GM12873 (cell line): Measurements from ENCODE around the gene AKAP14.

Experiments used
- CTCF ChIP-seq: IDR thresholded peaks from 2 replicates; pipeline ENCODE4 v1.5.1; 2012; ENCODE audit warnings: low read depth, mild to moderate bottlenecking, moderate library complexity, low read length, control low read depth; ENCODE audit not compliant: insufficient read depth; ENCODE audit errors: missing control alignments

The AKAP14 gene

GRCh38 chrX:119895843-119896326 is at the start of gene AKAP14:
Gene AKAP14, plus strand, starts transcription at chrX:119895893. Its CDS starts 7,331 bp downstream, at chrX:119903224.
- no peak for TF ChIP-seq CTCF

- TF ChIP-seq CTCF, result no peak
Observed at GRCh38 chrX:119852382-119853353, 43.0 kb upstream of the AKAP14 start, which contains the start of gene UPF3B. Gene UPF3B, minus strand, starts transcription at chrX:119852963. Its CDS starts 35 bp downstream, at chrX:119852928.

- no peak for TF ChIP-seq CTCF
Observed at GRCh38 chrX:119853444-119853843, 42.2 kb upstream of the AKAP14 start.

- TF ChIP-seq CTCF, result no peak
Observed at GRCh38 chrX:119870626-119871131, 25.0 kb upstream of the AKAP14 start.

- TF ChIP-seq CTCF, result no peak
Observed at GRCh38 chrX:119871245-119871598, 24.5 kb upstream of the AKAP14 start.

- TF ChIP-seq CTCF, result no peak
Observed at GRCh38 chrX:119871599-119872395, 23.9 kb upstream of the AKAP14 start, which contains the start of the genes NDUFA1 and RNF113A. Gene NDUFA1, plus strand, starts transcription at chrX:119871832. Its CDS starts 80 bp downstream, at chrX:119871912. Gene RNF113A, minus strand, starts transcription at chrX:119871733. Its CDS starts 120 bp downstream, at chrX:119871613.
